Esophagus squamous epithelium (tissue), 4 donors: ENCODE measurements around the gene TAOK3.

ENCODE experiments used
- POLR2A ChIP-seq, 4 donors: fragments of 450-650 bp; IDR thresholded peaks; one replicate each; pipeline ENCODE4 v1.6.1; 2017; ENCODE audit warnings: antibody characterized with exemption in 4 of 4, mild to moderate bottlenecking in 4 of 4, moderate library complexity in 3 of 4
- TF ChIP-seq, protein P1 (sequence below), 6 experiments: fragments of 450-650 bp in 4 of 6; fragments of 200-600 bp in 2 of 6; sonication (generic) in 2 of 6; IDR thresholded peaks; one replicate each; pipeline ENCODE4 v1.5.1; 2016 to 2019; ENCODE audit warnings: antibody characterized with exemption in 6 of 6, mild to moderate bottlenecking in 4 of 6, moderate library complexity in 4 of 6

DNA sequence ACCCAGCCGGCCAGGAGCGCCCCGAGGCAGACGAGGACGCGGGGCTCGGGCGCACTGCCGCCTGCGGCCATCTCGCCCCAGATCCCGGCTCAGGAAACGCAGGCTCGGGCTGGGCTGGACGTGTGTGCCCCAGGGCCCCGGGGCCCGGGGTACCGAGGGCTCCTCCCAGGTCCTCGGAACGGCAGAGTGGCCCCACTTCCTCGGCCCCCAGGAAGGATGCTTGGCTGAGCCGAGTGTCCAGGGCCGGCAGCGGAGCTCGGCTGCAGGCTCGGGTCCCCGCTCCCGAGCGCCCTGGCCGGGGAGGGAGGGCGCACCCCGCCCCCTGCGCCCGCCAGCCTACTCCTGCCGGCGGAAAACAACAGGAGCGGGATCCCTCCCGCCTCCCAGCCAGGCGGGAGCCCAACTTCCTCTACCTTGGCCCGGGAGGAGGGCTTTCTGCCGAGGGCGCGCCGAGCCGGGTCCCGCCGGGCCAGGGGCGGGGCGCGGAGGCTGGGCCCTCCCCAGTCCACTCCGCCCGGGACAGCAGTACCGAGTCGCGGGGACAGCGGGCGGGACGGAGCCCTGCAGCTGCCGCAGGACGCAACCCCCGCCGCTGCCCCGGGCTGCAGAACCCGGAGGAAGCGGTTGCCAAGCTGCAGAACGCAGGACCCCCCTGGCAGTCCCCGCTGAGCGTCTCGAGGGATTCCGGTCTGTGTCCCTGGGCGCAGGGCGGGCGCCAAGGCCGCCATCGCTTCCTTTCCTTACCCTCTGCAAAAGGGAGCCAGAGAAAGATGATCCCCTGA is 268.9 kb downstream of the TAOK3 start, which contains the start of gene VSIG10:
- TF ChIP-seq, protein P1, sequence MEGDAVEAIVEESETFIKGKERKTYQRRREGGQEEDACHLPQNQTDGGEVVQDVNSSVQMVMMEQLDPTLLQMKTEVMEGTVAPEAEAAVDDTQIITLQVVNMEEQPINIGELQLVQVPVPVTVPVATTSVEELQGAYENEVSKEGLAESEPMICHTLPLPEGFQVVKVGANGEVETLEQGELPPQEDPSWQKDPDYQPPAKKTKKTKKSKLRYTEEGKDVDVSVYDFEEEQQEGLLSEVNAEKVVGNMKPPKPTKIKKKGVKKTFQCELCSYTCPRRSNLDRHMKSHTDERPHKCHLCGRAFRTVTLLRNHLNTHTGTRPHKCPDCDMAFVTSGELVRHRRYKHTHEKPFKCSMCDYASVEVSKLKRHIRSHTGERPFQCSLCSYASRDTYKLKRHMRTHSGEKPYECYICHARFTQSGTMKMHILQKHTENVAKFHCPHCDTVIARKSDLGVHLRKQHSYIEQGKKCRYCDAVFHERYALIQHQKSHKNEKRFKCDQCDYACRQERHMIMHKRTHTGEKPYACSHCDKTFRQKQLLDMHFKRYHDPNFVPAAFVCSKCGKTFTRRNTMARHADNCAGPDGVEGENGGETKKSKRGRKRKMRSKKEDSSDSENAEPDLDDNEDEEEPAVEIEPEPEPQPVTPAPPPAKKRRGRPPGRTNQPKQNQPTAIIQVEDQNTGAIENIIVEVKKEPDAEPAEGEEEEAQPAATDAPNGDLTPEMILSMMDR (IDR thresholded peaks at IDR 0.05): peak in 1 of 6 experiments; percentile 4
- TF ChIP-seq POLR2A (IDR thresholded peaks at IDR 0.05): peak in 2 of 4 donors; percentile 52 to 68
